Transverse colon (tissue), 4 donors: Measurements from ENCODE around the gene CAMK2B.

ENCODE experiments used
- CTCF ChIP-seq, 5 experiments: fragments of 200-600 bp in 3 of 5; fragments of 450-650 bp in 2 of 5; sonication (generic) in 3 of 5; IDR thresholded peaks; 1 replicate in 2 of 5; 2 replicates in 3 of 5; pipeline ENCODE4 v1.5.1; 2016 to 2017; ENCODE audit warnings: antibody characterized with exemption in 5 of 5, inconsistent platforms in 3 of 5, mild to moderate bottlenecking in 2 of 5, moderate library complexity in 1 of 5
- EP300 ChIP-seq: sonication (generic); formaldehyde crosslinking; IDR thresholded peaks from one replicate; pipeline ENCODE4 v1.6.1; 2017; ENCODE audit warnings: antibody characterized with exemption, low read depth
- POLR2A ChIP-seq: fragments of 450-650 bp; IDR thresholded peaks from one replicate; pipeline ENCODE4 v1.6.1; 2016; ENCODE audit warnings: antibody characterized with exemption, mild to moderate bottlenecking, moderate library complexity
- POLR2AphosphoS5 ChIP-seq, 3 donors: sonication (generic); formaldehyde crosslinking; IDR thresholded peaks; one replicate each; pipeline ENCODE4 v1.6.1; 2016; ENCODE audit warnings: antibody characterized with exemption in 3 of 3

- TF ChIP-seq POLR2A (no peak), CTCF (IDR thresholded peaks at IDR 0.05) (no peak), POLR2AphosphoS5 (IDR thresholded peaks at IDR 0.05) (no peak), EP300 (no peak)
These were observed 61.9 kb downstream of the CAMK2B start for GRCh38 chr7:44263326-44264082.
